Keratinocyte (primary cell): ENCODE results near the gene LRRC63. TPM values are rescaled to one million over a fixed set of nuclear protein-coding genes. Genes with fewer than 3 reads are reported as not detected.

ENCODE experiments used
- DNase-seq: peaks from one replicate; pipeline ENCODE4 v3.0.0-alpha.2; 2011; ENCODE audit warnings: low read depth, missing footprints, low spot score
- FAIRE-seq: peaks from 2 replicates; lab custom pipeline; 2011; peaks lifted over from hg19 to GRCh38; lab: Jason Lieb, UNC
- H2AFZ ChIP-seq: 2 replicates; pipeline ENCODE4 v1.6.0; 2012; ENCODE audit warnings: low read length, control low read depth, inconsistent platforms; ENCODE audit not compliant: control insufficient read depth
- H3K27ac ChIP-seq: 2 replicates; pipeline ENCODE4 v1.5.1; 2011; ENCODE audit warnings: low read length; ENCODE audit not compliant: control insufficient read depth, insufficient read depth
- H3K27me3 ChIP-seq: 3 replicates; pipeline ENCODE4 v1.6.0; 2011; ENCODE audit warnings: low read length; ENCODE audit not compliant: control insufficient read depth, insufficient read depth; ENCODE audit errors: extremely low read depth
- H3K36me3 ChIP-seq, 2 experiments: 2 replicates in 1 of 2; 3 replicates in 1 of 2; pipeline ENCODE4 v1.5.1; 2011; ENCODE audit warnings: low read length in 2 of 2, mild to moderate bottlenecking in 1 of 2; ENCODE audit not compliant: control insufficient read depth in 2 of 2, insufficient read depth in 2 of 2; ENCODE audit errors: extremely low read depth in 1 of 2
- H3K4me1 ChIP-seq: 3 replicates; pipeline ENCODE4 v1.5.1; 2011; ENCODE audit warnings: low read length; ENCODE audit not compliant: control insufficient read depth, insufficient read depth; ENCODE audit errors: extremely low read depth
- H3K4me2 ChIP-seq: 3 replicates; pipeline ENCODE4 v1.6.0; 2011; ENCODE audit warnings: low read depth, low read length; ENCODE audit not compliant: control insufficient read depth, insufficient read depth; ENCODE audit errors: extremely low read depth
- H3K4me3 ChIP-seq, 3 experiments: fragments of 200-600 bp in 1 of 3; sonication (generic) in 1 of 3; 2 replicates in 2 of 3; 3 replicates in 1 of 3; pipeline ENCODE4 v1.5.1; 2011 to 2016; ENCODE audit warnings: low read length in 3 of 3, mild to moderate bottlenecking in 3 of 3, control low read depth in 2 of 3, inconsistent platforms in 1 of 3, low read depth in 1 of 3, mixed read lengths in 1 of 3, mixed run types in 1 of 3, moderate library complexity in 1 of 3; ENCODE audit not compliant: control insufficient read depth in 2 of 3, insufficient read depth in 2 of 3; ENCODE audit errors: extremely low read depth in 1 of 3
- H3K79me2 ChIP-seq: 2 replicates; pipeline ENCODE4 v1.6.0; 2012; ENCODE audit warnings: low read length; ENCODE audit not compliant: control insufficient read depth, insufficient read depth
- H3K9ac ChIP-seq: 3 replicates; pipeline ENCODE4 v1.6.0; 2011; ENCODE audit warnings: low read length; ENCODE audit not compliant: control insufficient read depth, insufficient read depth; ENCODE audit errors: extremely low read depth
- H3K9me1 ChIP-seq: 3 replicates; pipeline ENCODE4 v1.6.0; 2011; ENCODE audit warnings: low read length; ENCODE audit not compliant: control insufficient read depth, insufficient read depth; ENCODE audit errors: extremely low read depth
- H3K9me3 ChIP-seq: 2 replicates; pipeline ENCODE4 v1.5.1; 2012; ENCODE audit warnings: low read depth, low read length; ENCODE audit not compliant: control insufficient read depth
- H4K20me1 ChIP-seq: 3 replicates; pipeline ENCODE4 v1.6.0; 2011; ENCODE audit warnings: low read length; ENCODE audit not compliant: control insufficient read depth, insufficient read depth; ENCODE audit errors: extremely low read depth
- EZH2 ChIP-seq: IDR thresholded peaks from one replicate; pipeline ENCODE4 v1.6.1; 2012; ENCODE audit warnings: inconsistent platforms, mild to moderate bottlenecking, low read length, moderate library complexity
- dilution Hi-C: fragments of 300-500 bp; cut with MboI; formaldehyde crosslinking; loops from one replicate; pipeline ENCODE4 v1.7.0; 2020; ENCODE audit warnings: low sequenced_read_pairs; ENCODE audit not compliant: extremely low pct_ligation_motif_present
- polyA plus RNA-seq, 5 experiments: library from polyadenylated mRNA; depleted of rRNA in 3 of 5; stranded (reverse) in 3 of 5; stranded (forward) in 1 of 5; unstranded in 1 of 5; fragments of >200 nt; gene quantifications; 1 replicate in 1 of 5; 2 replicates in 3 of 5; 3 replicates in 1 of 5; pipeline versions ENCODE4 v1.2.1 to v1.2.3, GENCODE V29; 2011 to 2012; ENCODE audit warnings: missing spikeins in 2 of 5, low read depth in 1 of 5, low replicate concordance in 1 of 5
- TF ChIP-seq, protein P1 (sequence below), 3 experiments: IDR thresholded peaks in 1 of 3; conservative IDR thresholded peaks in 1 of 3; optimal IDR thresholded peaks in 1 of 3; 2 replicates in 2 of 3; 3 replicates in 1 of 3; pipeline versions ENCODE3 to v1.5.1; 2011; ENCODE audit warnings: low read length in 3 of 3, mild to moderate bottlenecking in 3 of 3, moderate library complexity in 2 of 3, control low read depth in 1 of 3, inconsistent platforms in 1 of 3; ENCODE audit not compliant: insufficient read depth in 2 of 3; ENCODE audit errors: extremely low read depth in 1 of 3

The LRRC63 gene
- polyA plus RNA-seq, 1 donor (not counting 4 experiments of a cell fraction or from before 2014, with no cell fraction given), result not detected

- Histone ChIP-seq H3K9me3 (no peaks in the 10 kb centered on the region), H3K79me2 (no peaks in the 10 kb centered on the region), H3K4me1 (peaks cover 9% of the 10 kb centered on the region), H2AFZ (no peak overlapping the region), H3K9ac (no peak overlapping the region), H3K4me2 (no peak overlapping the region), H4K20me1 (no peaks in the 10 kb centered on the region), H3K36me3 (no peaks in the 10 kb centered on the region), H3K4me3 (no peak overlapping the region), H3K27me3 (peaks cover 20% of the 10 kb centered on the region), H3K27ac (no peak overlapping the region), H3K9me1 (no peaks in the 10 kb centered on the region)
- dilution Hi-C loops, result no loop called here
- TF ChIP-seq, protein P1, sequence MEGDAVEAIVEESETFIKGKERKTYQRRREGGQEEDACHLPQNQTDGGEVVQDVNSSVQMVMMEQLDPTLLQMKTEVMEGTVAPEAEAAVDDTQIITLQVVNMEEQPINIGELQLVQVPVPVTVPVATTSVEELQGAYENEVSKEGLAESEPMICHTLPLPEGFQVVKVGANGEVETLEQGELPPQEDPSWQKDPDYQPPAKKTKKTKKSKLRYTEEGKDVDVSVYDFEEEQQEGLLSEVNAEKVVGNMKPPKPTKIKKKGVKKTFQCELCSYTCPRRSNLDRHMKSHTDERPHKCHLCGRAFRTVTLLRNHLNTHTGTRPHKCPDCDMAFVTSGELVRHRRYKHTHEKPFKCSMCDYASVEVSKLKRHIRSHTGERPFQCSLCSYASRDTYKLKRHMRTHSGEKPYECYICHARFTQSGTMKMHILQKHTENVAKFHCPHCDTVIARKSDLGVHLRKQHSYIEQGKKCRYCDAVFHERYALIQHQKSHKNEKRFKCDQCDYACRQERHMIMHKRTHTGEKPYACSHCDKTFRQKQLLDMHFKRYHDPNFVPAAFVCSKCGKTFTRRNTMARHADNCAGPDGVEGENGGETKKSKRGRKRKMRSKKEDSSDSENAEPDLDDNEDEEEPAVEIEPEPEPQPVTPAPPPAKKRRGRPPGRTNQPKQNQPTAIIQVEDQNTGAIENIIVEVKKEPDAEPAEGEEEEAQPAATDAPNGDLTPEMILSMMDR (optimal IDR thresholded peaks at IDR 0.05 in 1 of 3, IDR thresholded peaks at IDR 0.05 in 1 of 3, conservative IDR thresholded peaks at IDR 0.05 in 1 of 3; ENCODE audit: extremely low read depth in 1 of 3, insufficient read depth in 2 of 3, low read length in 3 of 3), result no peak
- no peak for TF ChIP-seq EZH2
- no peak for DNase-seq
- FAIRE-seq, result no peak
These were observed 3.9 kb upstream of the LRRC63 start for GRCh38 chr13:46207828-46208227.

DNA sequence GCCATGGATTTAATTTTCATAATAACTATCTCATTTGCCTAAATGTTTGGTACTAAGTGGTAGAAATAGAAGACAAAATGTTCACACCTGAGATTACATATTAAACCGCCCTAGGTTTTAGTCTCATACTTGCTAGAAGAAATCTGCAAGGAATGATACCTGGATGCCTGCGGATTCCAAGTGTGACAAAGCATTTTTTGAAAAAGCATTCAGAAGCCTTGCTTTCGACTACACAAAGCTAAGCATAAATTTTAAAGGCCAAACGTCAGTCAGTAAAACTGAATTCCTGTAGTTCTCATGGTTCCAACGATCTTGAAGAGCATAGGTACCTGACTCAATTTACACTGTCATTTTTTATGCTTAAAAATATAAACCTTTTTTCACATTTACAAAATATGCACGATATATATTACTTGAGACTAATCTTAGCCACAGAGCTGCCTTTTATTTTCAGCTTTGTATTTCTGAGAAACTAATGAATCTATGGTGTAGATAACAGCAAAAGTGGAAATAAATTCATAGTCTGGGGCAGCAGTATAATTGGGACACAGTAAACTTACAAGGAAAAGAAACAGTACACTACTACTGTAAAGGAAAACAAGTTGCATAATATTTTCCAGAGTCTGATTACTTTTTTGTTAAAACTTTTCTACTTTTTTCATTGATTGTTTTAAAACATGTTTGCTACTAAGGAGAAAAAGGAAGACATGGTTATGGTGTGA, 1.2 kb upstream of the LRRC63 start:
- TF ChIP-seq, protein P1 (optimal IDR thresholded peaks at IDR 0.05 in 1 of 3, IDR thresholded peaks at IDR 0.05 in 1 of 3, conservative IDR thresholded peaks at IDR 0.05 in 1 of 3; ENCODE audit: extremely low read depth in 1 of 3, insufficient read depth in 2 of 3, low read length in 3 of 3), result no peak
- TF ChIP-seq EZH2, result no peak
- no peak for FAIRE-seq
- Histone ChIP-seq H3K27me3 (peaks cover 24% of the 10 kb centered on the region), H3K9ac (no peak overlapping the region), H3K4me1 (peaks cover 9% of the 10 kb centered on the region), H3K4me3 (no peak overlapping the region), H4K20me1 (no peaks in the 10 kb centered on the region), H3K4me2 (no peak overlapping the region), H3K9me3 (no peaks in the 10 kb centered on the region), H3K27ac (no peak overlapping the region), H3K9me1 (no peaks in the 10 kb centered on the region), H3K36me3 (no peaks in the 10 kb centered on the region), H3K79me2 (no peaks in the 10 kb centered on the region), H2AFZ (no peak overlapping the region)
- dilution Hi-C loops, result no loop called here
- no peak for DNase-seq
